Central memory CD4-positive, alpha-beta T cell (primary cell): ENCODE results near the gene BMPR1B.
"Not testable (repeated sequence)": the region's sequence is repeated elsewhere in the genome, so short reads cannot be mapped to it uniquely, and the experiment has no call there.

Experiments
- DNase-seq: peaks from one replicate; pipeline ENCODE4 v3.0.0; 2022

The BMPR1B gene

GRCh38 chr4:95095348-95095974 lies 337.7 kb downstream of the BMPR1B start:
- no peak for DNase-seq

- DNase-seq = no peak
Measured at GRCh38 chr4:95102162-95102790, 344.5 kb downstream of the BMPR1B start.

- DNase-seq = no peak
Measured at GRCh38 chr4:95105112-95105511, 347.4 kb downstream of the BMPR1B start.

- no peak for DNase-seq
Measured at GRCh38 chr4:95105983-95106382, 348.2 kb downstream of the BMPR1B start.

- DNase-seq = no peak
Measured at GRCh38 chr4:95106408-95106928, 348.7 kb downstream of the BMPR1B start.

GRCh38 chr4:95107004-95107403 lies 349.2 kb downstream of the BMPR1B start:
- no peak for DNase-seq

- DNase-seq = no peak
Measured at GRCh38 chr4:95107635-95108034, 349.9 kb downstream of the BMPR1B start.

GRCh38 chr4:95108883-95109421 lies 351.2 kb downstream of the BMPR1B start:
- DNase-seq = no peak

- no peak for DNase-seq
Measured at GRCh38 chr4:95114521-95114920, 356.8 kb downstream of the BMPR1B start.

GRCh38 chr4:95118497-95118896 lies 360.7 kb downstream of the BMPR1B start:
- no peak for DNase-seq

- no peak for DNase-seq
Measured at GRCh38 chr4:95120456-95120855, 362.7 kb downstream of the BMPR1B start.

- DNase-seq = no peak
Measured at GRCh38 chr4:95122001-95122400, 364.2 kb downstream of the BMPR1B start.

GRCh38 chr4:95124906-95125504 lies 367.2 kb downstream of the BMPR1B start:
- no peak for DNase-seq

GRCh38 chr4:95129031-95129430 lies 371.3 kb downstream of the BMPR1B start:
- no peak for DNase-seq

GRCh38 chr4:95129821-95130311 lies 372.1 kb downstream of the BMPR1B start:
- no peak for DNase-seq

- not testable (repeated sequence) for DNase-seq
Measured at GRCh38 chr4:95134016-95134415, 376.3 kb downstream of the BMPR1B start.

- DNase-seq = not testable (repeated sequence)
Measured at GRCh38 chr4:95139424-95139823, 381.7 kb downstream of the BMPR1B start.

GRCh38 chr4:95141361-95141760 lies 383.6 kb downstream of the BMPR1B start:
- no peak for DNase-seq

- DNase-seq = no peak
Measured at GRCh38 chr4:95142932-95143331, 385.2 kb downstream of the BMPR1B start.

- no peak for DNase-seq
Measured at GRCh38 chr4:95151255-95151654, 393.5 kb downstream of the BMPR1B start.

- DNase-seq = no peak
Measured at GRCh38 chr4:95153182-95153581, 395.4 kb downstream of the BMPR1B start.

- DNase-seq = peak; percentile 42
Measured at GRCh38 chr4:95155759-95156451, 398.1 kb downstream of the BMPR1B start.

GRCh38 chr4:95156452-95156765 lies 398.7 kb downstream of the BMPR1B start:
- DNase-seq = no peak
